Measurements from ENCODE around the gene CCDC68.

- TF ChIP-seq POLR2A (IDR thresholded peaks at IDR 0.05; ENCODE audit: low read depth, low read length) (no peak), POLR2AphosphoS5 (IDR thresholded peaks at IDR 0.05; ENCODE audit: low read depth, low read length) (no peak), TAF1 (IDR thresholded peaks at IDR 0.05; ENCODE audit: borderline replicate concordance, low read depth, low read length) (no peak)
Measured at GRCh38 chr18:54956506-54956905, 2.8 kb downstream of the CCDC68 start.
